Suppressor macrophage treated with lipopolysaccharide for 1 hour (primary cell): ENCODE measurements around the gene KCNK1.

ENCODE experiments used
- DNase-seq, 3 donors: peaks; one replicate each; pipeline ENCODE4 v3.0.0-alpha.2; 2020 to 2022

The KCNK1 gene

DNA sequence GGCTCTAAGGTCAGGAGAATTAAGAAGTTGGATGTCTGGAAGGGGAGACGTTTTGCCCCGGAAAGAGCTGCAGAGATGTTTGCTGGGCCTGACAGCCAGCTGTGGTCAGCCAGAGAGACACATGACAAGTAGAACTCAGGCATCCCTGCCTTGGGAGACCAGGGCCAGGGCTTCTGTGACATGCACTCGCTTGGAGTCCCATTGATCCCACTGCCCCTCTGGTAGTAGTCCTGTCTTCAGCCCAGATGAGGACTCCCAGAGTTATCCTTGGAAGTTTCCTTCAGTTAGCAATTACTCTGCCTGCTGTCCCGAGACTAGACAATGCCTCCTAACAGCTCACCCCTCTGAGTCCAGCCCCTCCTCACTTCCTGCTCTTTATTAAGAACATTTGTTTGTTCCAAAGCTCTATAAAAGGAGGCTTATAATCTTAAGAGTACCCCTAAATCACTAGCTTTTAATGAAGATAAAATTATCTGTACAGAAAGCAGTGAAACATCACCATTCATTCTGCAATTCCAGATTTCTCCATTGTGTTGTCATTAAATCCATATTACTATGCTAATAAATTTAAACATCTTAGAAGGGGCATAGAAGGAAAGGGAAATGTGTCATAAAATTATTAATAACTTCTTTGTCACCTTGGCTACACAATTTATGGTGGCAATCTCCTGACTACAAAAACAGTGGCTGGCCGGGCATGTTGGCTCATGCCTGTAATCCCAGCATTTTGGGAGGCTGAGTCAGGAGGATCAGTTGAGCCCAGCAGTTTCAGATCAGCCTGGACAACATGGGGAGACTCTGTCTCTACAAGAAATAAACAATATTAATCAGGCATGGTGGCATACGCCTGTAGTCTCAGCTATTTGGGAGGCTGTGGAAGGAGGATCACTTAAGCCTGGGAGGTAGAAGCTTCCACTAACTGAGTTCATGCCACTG is 94.2 kb downstream of the KCNK1 start:
- DNase-seq = no peak

DNA sequence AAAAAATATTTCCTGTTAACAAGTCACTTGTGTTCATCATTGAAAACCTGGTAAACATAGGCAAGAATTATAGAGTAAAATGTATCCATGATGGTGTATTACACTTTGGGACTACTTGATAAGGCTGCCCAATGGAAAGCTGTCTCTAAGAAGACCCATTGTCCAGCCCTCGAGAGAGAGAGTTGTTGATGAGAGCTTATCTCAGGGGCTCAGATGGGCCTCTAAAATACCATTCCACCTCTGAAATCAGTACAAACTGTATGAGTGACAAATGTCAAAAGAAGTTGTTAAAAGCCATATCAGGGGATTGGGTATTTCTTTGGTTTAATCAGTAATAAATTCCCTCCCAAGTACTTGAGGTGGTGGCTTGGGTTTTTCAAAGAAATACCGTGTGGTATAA is 96.1 kb downstream of the KCNK1 start:
- DNase-seq = no peak

DNA sequence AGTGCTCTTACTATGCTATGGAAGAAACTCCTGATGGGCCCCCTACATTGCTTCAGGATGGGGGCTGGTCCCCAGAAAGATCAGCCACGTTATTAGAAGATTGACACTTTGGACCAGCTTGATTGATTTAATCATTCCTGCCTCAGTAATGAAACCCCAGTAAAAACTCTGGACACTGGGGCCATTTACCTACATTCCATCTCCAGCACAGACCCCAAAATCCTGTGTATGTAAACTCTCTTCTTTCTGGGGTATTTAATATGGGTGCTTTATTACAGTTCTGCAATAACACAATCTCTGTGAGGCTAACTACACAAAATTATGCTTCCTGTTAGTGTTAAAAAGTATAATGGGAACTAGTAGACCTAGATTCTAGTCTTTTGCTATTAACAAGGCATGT is 96.6 kb downstream of the KCNK1 start:
- DNase-seq = no peak

DNA sequence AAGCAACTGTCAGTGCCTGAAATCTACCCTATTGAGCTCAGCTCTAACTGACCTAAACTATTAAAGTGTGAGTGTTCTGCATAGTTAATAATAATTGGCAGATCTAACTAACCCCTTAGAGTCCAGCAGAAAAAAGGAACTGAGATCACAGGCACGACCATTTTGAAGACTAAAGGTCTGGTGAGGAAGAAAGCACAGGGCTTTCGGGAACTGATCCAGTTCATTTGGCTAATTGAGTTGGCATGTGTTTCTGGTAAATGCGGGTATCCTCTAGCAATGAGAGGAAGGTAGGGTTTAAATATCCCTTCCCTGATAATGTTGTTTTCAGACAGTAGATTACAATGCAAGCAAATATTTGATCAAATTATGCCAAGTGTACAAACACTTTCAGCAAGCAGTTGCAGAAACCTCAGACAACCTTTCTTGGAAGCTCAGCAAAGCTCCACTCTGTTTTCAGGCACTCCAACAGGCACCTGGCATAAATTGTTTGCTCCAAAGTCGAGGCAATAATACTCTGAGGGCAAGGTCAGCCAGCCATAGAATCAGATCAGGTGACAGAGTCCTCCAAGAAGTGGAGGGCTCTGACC is 100.8 kb downstream of the KCNK1 start:
- no peak for DNase-seq

DNA sequence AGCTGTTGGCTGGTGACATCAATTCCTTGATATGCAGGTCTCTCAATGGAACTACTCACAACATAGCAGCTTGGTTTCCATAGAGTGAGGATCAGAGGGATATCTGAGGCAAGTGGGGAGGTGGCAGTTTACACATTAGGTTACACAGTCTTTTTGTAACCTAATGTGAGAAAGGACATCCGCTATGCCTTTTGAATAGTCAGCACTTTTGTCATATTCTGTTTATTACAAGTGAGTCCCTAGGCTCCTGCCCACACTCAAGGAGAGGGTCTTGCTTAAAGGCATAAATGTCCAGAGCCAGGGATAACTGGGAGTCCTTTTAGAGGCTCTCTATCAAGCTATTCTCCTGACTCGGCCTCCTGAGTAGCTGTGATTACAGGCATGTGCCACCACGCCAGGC is 104.2 kb downstream of the KCNK1 start:
- no peak for DNase-seq

DNA sequence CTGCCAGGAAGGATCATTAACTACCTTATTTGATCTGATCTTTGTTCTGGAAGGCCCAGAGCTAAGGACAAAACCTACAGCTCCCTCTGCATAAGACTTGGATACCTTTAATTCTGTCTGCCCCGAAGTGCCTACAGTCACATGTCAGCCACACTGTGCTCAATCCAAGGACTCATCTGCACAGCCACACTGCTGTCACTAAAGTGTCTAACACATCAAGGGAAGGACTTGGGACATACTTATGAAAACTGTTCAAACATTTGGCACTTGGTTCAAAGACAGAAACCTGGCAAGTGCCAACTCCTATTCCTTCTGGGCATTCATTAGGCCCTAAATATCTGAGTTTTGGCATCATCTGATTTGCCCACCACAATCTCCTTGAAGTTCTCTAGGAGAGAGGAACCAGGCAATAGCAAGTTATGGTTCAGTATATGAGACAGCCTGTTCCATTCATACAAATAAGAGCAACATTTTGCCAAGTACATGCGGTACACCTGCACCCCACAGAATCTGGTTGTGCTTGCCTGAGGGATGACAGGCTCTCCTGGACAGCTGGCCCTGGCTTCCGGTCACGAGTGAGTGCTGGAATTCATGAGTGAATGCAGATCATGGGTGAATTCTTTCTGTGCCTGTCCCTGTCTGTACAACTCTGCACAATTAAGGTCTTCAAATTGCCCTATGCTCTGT is 105.9 kb downstream of the KCNK1 start:
- no peak for DNase-seq

DNA sequence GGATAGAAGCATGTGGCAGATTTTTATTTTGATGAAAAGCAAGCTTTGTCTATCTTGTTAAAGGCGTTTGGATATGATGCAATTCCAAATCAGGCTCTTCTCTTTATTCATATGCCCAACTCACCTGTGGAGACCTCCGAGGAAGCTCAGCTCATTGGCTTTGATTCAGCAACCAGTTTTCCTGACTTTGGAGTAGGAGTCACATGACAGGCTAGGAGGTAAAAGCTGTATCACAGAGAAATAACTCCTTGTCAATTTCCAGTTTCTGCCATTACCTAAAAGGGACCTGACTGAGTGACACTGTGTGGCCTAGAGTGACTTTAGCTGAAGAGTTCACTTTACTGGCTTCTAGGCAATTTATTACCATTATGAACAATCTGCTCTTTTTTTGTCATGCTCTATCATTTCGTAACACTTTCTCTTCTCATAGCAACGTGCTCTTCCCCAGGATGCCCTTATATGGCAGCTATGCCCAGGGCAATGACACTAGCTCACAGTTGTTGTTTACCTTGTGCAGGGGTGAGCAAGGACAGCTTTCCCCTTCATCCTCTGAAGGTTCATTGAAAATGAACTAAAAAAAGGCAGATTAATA is 107.2 kb downstream of the KCNK1 start:
- DNase-seq = peak in 1 of 3 donors; percentile 2
